Endodermal cell (in vitro differentiated cells): ENCODE data around the gene BTBD9. TPM values are rescaled to one million over a fixed set of nuclear protein-coding genes. Genes with fewer than 3 reads are reported as not detected.

ENCODE experiments used
- DNase-seq: peaks from one replicate; pipeline ENCODE4 v3.0.0-alpha.2; 2017
- H3K27ac ChIP-seq: 2 replicates; pipeline ENCODE4 v1.5.1; 2013; ENCODE audit warnings: mild to moderate bottlenecking, low read depth, low read length, moderate library complexity
- H3K27me3 ChIP-seq: 2 replicates; pipeline ENCODE4 v1.6.1; 2013; ENCODE audit warnings: mild to moderate bottlenecking, low read length, moderate library complexity; ENCODE audit not compliant: insufficient read depth, control insufficient read depth, poor library complexity, severe bottlenecking
- H3K36me3 ChIP-seq: 2 replicates; pipeline ENCODE4 v1.7.0; 2013; ENCODE audit warnings: mild to moderate bottlenecking, low read length, moderate library complexity; ENCODE audit not compliant: control insufficient read depth, insufficient read depth
- H3K4me1 ChIP-seq: one replicate; pipeline ENCODE4 v1.7.0; 2013; ENCODE audit warnings: low read length; ENCODE audit not compliant: control insufficient read depth, insufficient read depth
- H3K4me3 ChIP-seq: 2 replicates; pipeline ENCODE4 v1.5.1; 2013; ENCODE audit warnings: mild to moderate bottlenecking, low read length, moderate library complexity
- H3K9ac ChIP-seq: 2 replicates; pipeline ENCODE4 v1.6.1; 2013; ENCODE audit warnings: mild to moderate bottlenecking, low read length, moderate library complexity; ENCODE audit not compliant: poor library complexity, severe bottlenecking; ENCODE audit errors: extremely low read depth
- H3K9me3 ChIP-seq: 2 replicates; pipeline ENCODE4 v1.6.1; 2013; ENCODE audit warnings: mild to moderate bottlenecking, low read length, moderate library complexity; ENCODE audit not compliant: control insufficient read depth
- H3K27ac Mint-ChIP-seq: 2 replicates; pipeline ENCODE4 v1.8.0; 2020; ENCODE audit warnings: mixed read lengths
- H3K27me3 Mint-ChIP-seq: 2 replicates; pipeline ENCODE4 v1.8.0; 2021; ENCODE audit warnings: mild to moderate bottlenecking, mixed read lengths; ENCODE audit not compliant: insufficient read depth
- H3K36me3 Mint-ChIP-seq: 2 replicates; pipeline ENCODE4 v1.8.0; 2020; ENCODE audit warnings: low read depth, mixed read lengths
- H3K4me1 Mint-ChIP-seq: 2 replicates; pipeline ENCODE4 v1.8.0; 2020; ENCODE audit warnings: mixed read lengths
- H3K4me3 Mint-ChIP-seq: 2 replicates; pipeline ENCODE4 v1.8.0; 2020; ENCODE audit warnings: mild to moderate bottlenecking, moderate library complexity, mixed read lengths
- H3K9me3 Mint-ChIP-seq: 2 replicates; pipeline ENCODE4 v1.8.0; 2020; ENCODE audit warnings: mild to moderate bottlenecking, mixed read lengths
- CTCF ChIP-seq: fragments of 200-600 bp; sonication (generic); conservative IDR thresholded peaks from 2 replicates; pipeline ENCODE4 v1.5.0; 2021; ENCODE audit warnings: antibody characterized with exemption, mild to moderate bottlenecking
- WGBS, 2 experiments: methylation state at CpG; one replicate each; pipeline versions ENCODE4 v1.1.5 to v1.1.7; 2013; ENCODE audit warnings: missing lambda C conversion rate in 2 of 2, mixed read lengths in 1 of 2; ENCODE audit not compliant: insufficient coverage in 1 of 2, insufficient read length in 1 of 2; 5-methylcytosine and 5-hydroxymethylcytosine counted together
- total RNA-seq, 2 donors: library from RNA; stranded (reverse); fragmentation: NEBNext Ultra II Directional in 1 of 2; extraction: Animal tissue kit (Norgen Biotek cat#: 25700) in 1 of 2; gene quantifications; 2 replicates in 1 of 2; 3 replicates in 1 of 2; pipeline ENCODE4 v1.2.1, GENCODE V29; 2021

The BTBD9 gene
- total RNA-seq, 2 donors from 2014 or later = 7.6 to 12.3 TPM

- H3K9me3 Mint-ChIP-seq = no peaks in the 10 kb centered on the region
- peaks cover 6% of the 10 kb centered on the region for H3K36me3 Mint-ChIP-seq
- H3K4me1 Mint-ChIP-seq = no peaks in the 10 kb centered on the region
- H3K27me3 Mint-ChIP-seq = no peaks in the 10 kb centered on the region
- Histone ChIP-seq H3K9me3 (no peaks in the 10 kb centered on the region), H3K9ac (no peak overlapping the region), H3K27ac (no peak overlapping the region), H3K27me3 (no peaks in the 10 kb centered on the region), H3K4me1 (no peaks in the 10 kb centered on the region), H3K4me3 (no peak overlapping the region), H3K36me3 (no peaks in the 10 kb centered on the region)
- no peak overlapping the region for H3K4me3 Mint-ChIP-seq
- DNase-seq = no peak
- no peak overlapping the region for H3K27ac Mint-ChIP-seq
- 92% methylated on average over 2 of the region's 2 CpGs; no CpG with 5 or more reads in 1 of the 2 experiments for WGBS, 2 experiments
- no peak for TF ChIP-seq CTCF
Observed at GRCh38 chr6:38543022-38543421, 96.7 kb downstream of the BTBD9 start.

GRCh38 chr6:38542031-38542430, 97.7 kb downstream of the BTBD9 start:
- WGBS, 2 experiments = 89 to 91% methylated on average over 2 of the region's 2 CpGs
- no peak overlapping the region for H3K27ac ChIP-seq
- no peaks in the 10 kb centered on the region for H3K9me3 ChIP-seq
- no peak overlapping the region for H3K9ac ChIP-seq
- H3K4me3 Mint-ChIP-seq = no peak overlapping the region
- H3K4me3 ChIP-seq = no peak overlapping the region
- no peaks in the 10 kb centered on the region for H3K27me3 ChIP-seq
- H3K4me1 ChIP-seq = no peaks in the 10 kb centered on the region
- DNase-seq = no peak
- peaks cover 2% of the 10 kb centered on the region for H3K36me3 Mint-ChIP-seq
- no peaks in the 10 kb centered on the region for H3K36me3 ChIP-seq
- no peak overlapping the region for H3K27ac Mint-ChIP-seq
- no peaks in the 10 kb centered on the region for H3K27me3 Mint-ChIP-seq
- no peak for TF ChIP-seq CTCF
- H3K9me3 Mint-ChIP-seq = no peaks in the 10 kb centered on the region
- H3K4me1 Mint-ChIP-seq = no peaks in the 10 kb centered on the region

- Histone ChIP-seq H3K9ac (no peak overlapping the region), H3K4me1 (no peaks in the 10 kb centered on the region), H3K9me3 (peaks cover 25% of the 10 kb centered on the region), H3K4me3 (no peak overlapping the region), H3K27me3 (no peaks in the 10 kb centered on the region), H3K27ac (no peak overlapping the region), H3K36me3 (no peaks in the 10 kb centered on the region)
- Mint-ChIP-seq H3K4me3 (no peak overlapping the region), H3K27me3 (no peaks in the 10 kb centered on the region), H3K4me1 (no peaks in the 10 kb centered on the region), H3K9me3 (peaks cover 30% of the 10 kb centered on the region), H3K27ac (no peak overlapping the region), H3K36me3 (peaks cover 24% of the 10 kb centered on the region)
- no peak for DNase-seq
- no peak for TF ChIP-seq CTCF
Observed at GRCh38 chr6:38533064-38533463, 106.7 kb downstream of the BTBD9 start.
